Mesenchymal stem cell (in vitro differentiated cells and primary cell): ENCODE measurements around the gene FSHR.

ENCODE experiments used
- DNase-seq: peaks from one replicate; pipeline ENCODE4 v3.0.0-alpha.2; 2013
- H2AFZ ChIP-seq: one replicate; pipeline ENCODE4 v1.6.1; 2013; ENCODE audit warnings: low read depth, mild to moderate bottlenecking, control low read depth, inconsistent platforms, low read length, moderate library complexity
- H2AK5ac ChIP-seq: 2 replicates; pipeline ENCODE4 v1.6.1; 2013; ENCODE audit warnings: low read length, moderate library complexity, mild to moderate bottlenecking, inconsistent platforms; ENCODE audit not compliant: severe bottlenecking
- H2BK120ac ChIP-seq: one replicate; pipeline ENCODE4 v1.6.1; 2013; ENCODE audit warnings: low read depth, mild to moderate bottlenecking, inconsistent platforms, low read length, moderate library complexity
- H2BK12ac ChIP-seq, 2 experiments: one replicate each; pipeline ENCODE4 v1.6.1; 2013; ENCODE audit warnings: inconsistent platforms in 2 of 2, low read length in 2 of 2, mild to moderate bottlenecking in 2 of 2, moderate library complexity in 2 of 2, control low read depth in 1 of 2
- H2BK15ac ChIP-seq: one replicate; pipeline ENCODE4 v1.6.1; 2013; ENCODE audit warnings: mild to moderate bottlenecking, low read depth, inconsistent platforms; ENCODE audit not compliant: poor library complexity, severe bottlenecking
- H2BK5ac ChIP-seq: 2 replicates; pipeline ENCODE4 v1.6.1; 2013; ENCODE audit warnings: low read depth, mild to moderate bottlenecking, low read length, control low read depth, inconsistent platforms; ENCODE audit not compliant: poor library complexity, severe bottlenecking
- H3K14ac ChIP-seq, 2 experiments: one replicate each; pipeline ENCODE4 v1.6.1; 2013; ENCODE audit warnings: inconsistent platforms in 2 of 2, low read length in 2 of 2, control low read depth in 1 of 2, mild to moderate bottlenecking in 1 of 2, moderate library complexity in 1 of 2
- H3K18ac ChIP-seq, 2 experiments: one replicate each; pipeline ENCODE4 v1.6.1; 2013; ENCODE audit warnings: inconsistent platforms in 2 of 2, low read length in 2 of 2, control low read depth in 1 of 2, low read depth in 1 of 2, mild to moderate bottlenecking in 1 of 2
- H3K23ac ChIP-seq, 2 experiments: one replicate each; pipeline ENCODE4 v1.6.1; 2013; ENCODE audit warnings: inconsistent platforms in 2 of 2, low read length in 2 of 2, mild to moderate bottlenecking in 2 of 2, moderate library complexity in 2 of 2, control low read depth in 1 of 2
- H3K27ac ChIP-seq: 2 replicates; pipeline ENCODE4 v1.5.1; 2013; ENCODE audit warnings: mild to moderate bottlenecking, moderate library complexity, low read length, control low read depth, inconsistent platforms; ENCODE audit not compliant: poor library complexity, severe bottlenecking
- H3K27me3 ChIP-seq, 2 experiments: 2 replicates each; pipeline versions ENCODE4 v1.6.1 to v1.7.0; 2013; ENCODE audit warnings: low read length in 2 of 2, mild to moderate bottlenecking in 2 of 2, moderate library complexity in 2 of 2, control low read depth in 1 of 2, inconsistent platforms in 1 of 2; ENCODE audit not compliant: control insufficient read depth in 1 of 2, insufficient read depth in 1 of 2
- H3K36me3 ChIP-seq, 2 experiments: 2 replicates each; pipeline versions ENCODE4 v1.6.1 to v1.7.0; 2013; ENCODE audit warnings: low read length in 2 of 2, control low read depth in 1 of 2, inconsistent platforms in 1 of 2, low read depth in 1 of 2, mild to moderate bottlenecking in 1 of 2; ENCODE audit not compliant: insufficient read depth in 2 of 2, control insufficient read depth in 1 of 2
- H3K4ac ChIP-seq, 2 experiments: one replicate each; pipeline ENCODE4 v1.6.1; 2013; ENCODE audit warnings: inconsistent platforms in 2 of 2, low read length in 2 of 2, mild to moderate bottlenecking in 2 of 2, moderate library complexity in 2 of 2, control low read depth in 1 of 2, low read depth in 1 of 2
- H3K4me1 ChIP-seq: 2 replicates; pipeline ENCODE4 v1.6.1; 2013; ENCODE audit warnings: low read depth, low read length, control low read depth; ENCODE audit not compliant: control insufficient read depth, insufficient read depth
- H3K4me2 ChIP-seq: 2 replicates; pipeline ENCODE4 v1.6.1; 2013; ENCODE audit warnings: low read length, mild to moderate bottlenecking, inconsistent platforms; ENCODE audit not compliant: poor library complexity, severe bottlenecking
- H3K4me3 ChIP-seq, 2 experiments: 2 replicates each; pipeline versions ENCODE4 v1.5.1 to v1.7.0; 2013; ENCODE audit warnings: low read length in 2 of 2, mild to moderate bottlenecking in 2 of 2, control low read depth in 1 of 2, low read depth in 1 of 2; ENCODE audit not compliant: insufficient read depth in 1 of 2
- H3K79me1 ChIP-seq: replicated peaks from 2 replicates; pipeline ENCODE4 v1.6.1; 2013; ENCODE audit warnings: mild to moderate bottlenecking, control low read depth, low read length, inconsistent platforms; ENCODE audit not compliant: poor library complexity, severe bottlenecking
- H3K9ac ChIP-seq: 2 replicates; pipeline ENCODE4 v1.7.0; 2013; ENCODE audit warnings: mild to moderate bottlenecking, low read length, moderate library complexity
- H3K9me3 ChIP-seq: 2 replicates; pipeline ENCODE4 v1.7.0; 2013; ENCODE audit warnings: mild to moderate bottlenecking, low read length; ENCODE audit not compliant: control insufficient read depth
- H4K8ac ChIP-seq: one replicate; pipeline ENCODE4 v1.6.1; 2013; ENCODE audit warnings: inconsistent platforms, mild to moderate bottlenecking, low read length, moderate library complexity
- H4K91ac ChIP-seq: one replicate; pipeline ENCODE4 v1.6.1; 2013; ENCODE audit warnings: mild to moderate bottlenecking, low read length, inconsistent platforms
- WGBS: methylation state at CpG from one replicate; pipeline ENCODE4 v1.1.7; 2013; ENCODE audit warnings: mixed read lengths; 5-methylcytosine and 5-hydroxymethylcytosine counted together

FSHR gene

GRCh38 chr2:49111006-49111405 is 43.3 kb downstream of the FSHR start:
- Histone ChIP-seq H3K4me2 (no peak overlapping the region), H2BK120ac (no peak overlapping the region), H3K79me1 (no peaks in the 10 kb centered on the region), H2BK5ac (no peak overlapping the region), H3K4me1 (no peaks in the 10 kb centered on the region), H2AK5ac (no peak overlapping the region), H3K36me3 (no peaks in the 10 kb centered on the region), H3K4ac (no peak overlapping the region), H3K4me3 (no peak overlapping the region), H3K9me3 (no peaks in the 10 kb centered on the region), H4K8ac (no peak overlapping the region), H2BK15ac (no peak overlapping the region), H3K14ac (no peak overlapping the region), H4K91ac (no peak overlapping the region), H2BK12ac (no peak overlapping the region), H3K27me3 (no peaks in the 10 kb centered on the region), H2AFZ (no peak overlapping the region), H3K27ac (no peak overlapping the region), H3K18ac (no peak overlapping the region), H3K9ac (no peak overlapping the region), H3K23ac (no peak overlapping the region)
- no peak for DNase-seq
- WGBS = 83% methylated on average over 2 of the region's 2 CpGs

- Histone ChIP-seq H2BK5ac (no peak overlapping the region), H3K4ac (no peak overlapping the region), H3K79me1 (no peaks in the 10 kb centered on the region), H3K18ac (no peak overlapping the region), H3K9ac (no peak overlapping the region), H2BK15ac (no peak overlapping the region), H3K36me3 (no peaks in the 10 kb centered on the region), H3K4me3 (no peak overlapping the region), H3K23ac (no peak overlapping the region), H2AFZ (no peak overlapping the region), H4K8ac (no peak overlapping the region), H3K27me3 (no peaks in the 10 kb centered on the region), H2BK12ac (no peak overlapping the region), H3K4me1 (no peaks in the 10 kb centered on the region), H2AK5ac (no peak overlapping the region), H3K27ac (no peak overlapping the region), H3K4me2 (no peak overlapping the region), H3K14ac (no peak overlapping the region), H3K9me3 (no peaks in the 10 kb centered on the region), H2BK120ac (no peak overlapping the region), H4K91ac (no peak overlapping the region)
- WGBS = no CpG with 5 or more reads among the region's 1 CpG
- DNase-seq = no peak
These were observed 43.7 kb downstream of the FSHR start for GRCh38 chr2:49110571-49110970.

DNA sequence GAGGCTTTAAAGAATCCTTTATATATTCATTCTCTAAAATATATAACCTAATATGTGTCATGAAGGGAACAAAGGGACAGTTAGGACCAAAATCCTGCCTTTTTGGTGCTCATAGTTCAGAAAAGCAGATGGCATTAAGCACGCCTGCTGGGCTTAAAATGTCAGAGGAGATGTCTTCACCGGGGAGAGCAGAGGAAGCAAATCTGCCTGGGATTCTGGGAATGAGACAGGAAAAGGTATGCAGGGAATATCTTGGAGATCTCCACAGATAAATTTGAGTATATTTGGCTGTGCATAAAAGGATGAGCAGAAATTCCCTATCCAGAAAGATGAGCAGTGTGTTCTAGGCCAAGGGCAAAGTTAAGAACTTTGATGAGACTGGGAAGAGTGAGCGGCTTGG is 45.5 kb downstream of the FSHR start:
- no peak overlapping the region for H3K4me3 ChIP-seq
- H2BK12ac ChIP-seq = no peak overlapping the region
- no peak overlapping the region for H3K4me2 ChIP-seq
- no peaks in the 10 kb centered on the region for H3K27me3 ChIP-seq
- no peak overlapping the region for H4K8ac ChIP-seq
- H3K79me1 ChIP-seq = no peaks in the 10 kb centered on the region
- DNase-seq = no peak
- H3K27ac ChIP-seq = no peak overlapping the region
- H3K18ac ChIP-seq = no peak overlapping the region
- no peak overlapping the region for H2AFZ ChIP-seq
- WGBS = 83% methylated on average over 3 of the region's 3 CpGs
- no peak overlapping the region for H3K4ac ChIP-seq
- H3K9ac ChIP-seq = no peak overlapping the region
- H4K91ac ChIP-seq = no peak overlapping the region
- no peak overlapping the region for H2BK5ac ChIP-seq
- no peaks in the 10 kb centered on the region for H3K4me1 ChIP-seq
- H3K9me3 ChIP-seq = no peaks in the 10 kb centered on the region
- no peak overlapping the region for H3K23ac ChIP-seq
- H2AK5ac ChIP-seq = no peak overlapping the region
- H2BK15ac ChIP-seq = no peak overlapping the region
- no peaks in the 10 kb centered on the region for H3K36me3 ChIP-seq
- H3K14ac ChIP-seq = no peak overlapping the region
- H2BK120ac ChIP-seq = no peak overlapping the region

GRCh38 chr2:49108436-49108835 is 45.9 kb downstream of the FSHR start:
- H2AFZ ChIP-seq = no peak overlapping the region
- no peaks in the 10 kb centered on the region for H3K4me1 ChIP-seq
- H4K8ac ChIP-seq = no peak overlapping the region
- H3K14ac ChIP-seq = no peak overlapping the region
- H3K36me3 ChIP-seq = no peaks in the 10 kb centered on the region
- H3K9ac ChIP-seq = no peak overlapping the region
- H3K9me3 ChIP-seq = no peaks in the 10 kb centered on the region
- H3K27ac ChIP-seq = no peak overlapping the region
- H3K23ac ChIP-seq = no peak overlapping the region
- WGBS = 52% methylated on average over 3 of the region's 3 CpGs
- no peak overlapping the region for H2BK5ac ChIP-seq
- no peaks in the 10 kb centered on the region for H3K27me3 ChIP-seq
- no peaks in the 10 kb centered on the region for H3K79me1 ChIP-seq
- H3K4me3 ChIP-seq = no peak overlapping the region
- H2BK15ac ChIP-seq = no peak overlapping the region
- no peak overlapping the region for H2AK5ac ChIP-seq
- H3K4ac ChIP-seq = no peak overlapping the region
- H2BK120ac ChIP-seq = no peak overlapping the region
- H3K18ac ChIP-seq = no peak overlapping the region
- no peak overlapping the region for H3K4me2 ChIP-seq
- H4K91ac ChIP-seq = no peak overlapping the region
- H2BK12ac ChIP-seq = no peak overlapping the region
- no peak for DNase-seq
